H9 (cell line): ENCODE measurements around the gene KRT12. TPM values are rescaled to one million over a fixed set of nuclear protein-coding genes. Genes with fewer than 3 reads are reported as not detected.

Source experiments
- DNase-seq: peaks from one replicate; pipeline ENCODE4 v3.0.0-alpha.2; 2017
- H2AFZ ChIP-seq: one replicate; pipeline ENCODE4 v1.6.1; 2013; ENCODE audit warnings: mild to moderate bottlenecking, low read length, control low read depth, moderate library complexity
- H2AK5ac ChIP-seq: 2 replicates; pipeline ENCODE4 v1.6.1; 2013; ENCODE audit warnings: low read length, control low read depth, mixed read lengths; ENCODE audit not compliant: insufficient read length
- H2BK120ac ChIP-seq: one replicate; pipeline ENCODE4 v1.6.1; 2013; ENCODE audit warnings: low read depth, mild to moderate bottlenecking, low read length, control low read depth, inconsistent platforms; ENCODE audit not compliant: poor library complexity, severe bottlenecking
- H2BK12ac ChIP-seq: 2 replicates; pipeline ENCODE4 v1.6.1; 2013; ENCODE audit warnings: low read length, control low read depth, mixed read lengths, low read depth; ENCODE audit not compliant: insufficient read length
- H2BK15ac ChIP-seq: 2 replicates; pipeline ENCODE4 v1.6.1; 2013; ENCODE audit warnings: low read depth, low read length, control low read depth
- H2BK20ac ChIP-seq: one replicate; pipeline ENCODE4 v1.6.1; 2013; ENCODE audit warnings: low read depth, mild to moderate bottlenecking, low read length, control low read depth, inconsistent platforms; ENCODE audit not compliant: poor library complexity, severe bottlenecking
- H2BK5ac ChIP-seq: 2 replicates; pipeline ENCODE4 v1.6.1; 2013; ENCODE audit warnings: low read length, control low read depth, mixed read lengths; ENCODE audit not compliant: insufficient read length
- H3K14ac ChIP-seq: 2 replicates; pipeline ENCODE4 v1.6.1; 2013; ENCODE audit warnings: low read length, control low read depth; ENCODE audit not compliant: insufficient read depth
- H3K18ac ChIP-seq: 2 replicates; pipeline ENCODE4 v1.6.1; 2013; ENCODE audit warnings: low read depth, mild to moderate bottlenecking, mixed read lengths, low read length, control low read depth; ENCODE audit not compliant: insufficient read length
- H3K23ac ChIP-seq: 2 replicates; pipeline ENCODE4 v1.6.1; 2013; ENCODE audit warnings: low read length, control low read depth, mixed read lengths, low read depth; ENCODE audit not compliant: insufficient read length
- H3K23me2 ChIP-seq: 2 replicates; pipeline ENCODE4 v1.6.1; 2013; ENCODE audit warnings: low read depth, mild to moderate bottlenecking, mixed read lengths, low read length, control low read depth; ENCODE audit not compliant: insufficient read length, poor library complexity, severe bottlenecking
- H3K27ac ChIP-seq: 2 replicates; pipeline ENCODE4 v1.5.1; 2013; ENCODE audit warnings: low read length, control low read depth, mixed read lengths, low read depth; ENCODE audit not compliant: insufficient read length
- H3K27me3 ChIP-seq: 2 replicates; pipeline ENCODE4 v1.6.1; 2013; ENCODE audit warnings: low read length, control low read depth, inconsistent platforms; ENCODE audit not compliant: insufficient read depth
- H3K4ac ChIP-seq: 2 replicates; pipeline ENCODE4 v1.6.1; 2013; ENCODE audit warnings: low read depth, mild to moderate bottlenecking, control low read depth, inconsistent platforms, low read length, moderate library complexity
- H3K4me1 ChIP-seq: 2 replicates; pipeline ENCODE4 v1.6.1; 2013; ENCODE audit warnings: low read length, control low read depth, inconsistent platforms; ENCODE audit not compliant: insufficient read depth
- H3K4me2 ChIP-seq: 2 replicates; pipeline ENCODE4 v1.6.1; 2013; ENCODE audit warnings: low read length, control low read depth, mixed read lengths; ENCODE audit not compliant: insufficient read length, insufficient read depth
- H3K56ac ChIP-seq: 2 replicates; pipeline ENCODE4 v1.6.1; 2013; ENCODE audit warnings: low read depth, mild to moderate bottlenecking, mixed read lengths, low read length, control low read depth; ENCODE audit not compliant: insufficient read length
- H3K79me1 ChIP-seq: 2 replicates; pipeline ENCODE4 v1.6.1; 2013; ENCODE audit warnings: low read depth, mild to moderate bottlenecking, moderate library complexity, low read length, control low read depth, inconsistent platforms; ENCODE audit not compliant: insufficient read depth, poor library complexity, severe bottlenecking
- H3K79me2 ChIP-seq: 2 replicates; pipeline ENCODE4 v1.6.1; 2013; ENCODE audit warnings: low read length, control low read depth, inconsistent platforms; ENCODE audit not compliant: insufficient read depth
- H3K9ac ChIP-seq: 2 replicates; pipeline ENCODE4 v1.6.1; 2013; ENCODE audit warnings: low read length, control low read depth, mixed read lengths; ENCODE audit not compliant: insufficient read length; ENCODE audit errors: extremely low read depth
- H3K9me3 ChIP-seq: one replicate; pipeline ENCODE4 v1.6.1; 2013; ENCODE audit warnings: low read depth, low read length, inconsistent platforms; ENCODE audit not compliant: control insufficient read depth
- H3T11ph ChIP-seq: one replicate; pipeline ENCODE4 v1.6.1; 2013; ENCODE audit warnings: mild to moderate bottlenecking, low read length, control low read depth, inconsistent platforms
- H4K20me1 ChIP-seq: one replicate; pipeline ENCODE4 v1.6.1; 2013; ENCODE audit not compliant: control insufficient read depth, insufficient read length, insufficient read depth
- H4K5ac ChIP-seq: 2 replicates; pipeline ENCODE4 v1.6.1; 2013; ENCODE audit warnings: low read depth, mild to moderate bottlenecking, mixed read lengths, low read length, control low read depth; ENCODE audit not compliant: insufficient read length
- H4K8ac ChIP-seq: replicated peaks from 2 replicates; pipeline ENCODE4 v1.6.1; 2013; ENCODE audit warnings: low read length, control low read depth, mixed read lengths, low read depth; ENCODE audit not compliant: insufficient read length
- H4K91ac ChIP-seq: 2 replicates; pipeline ENCODE4 v1.6.1; 2013; ENCODE audit warnings: low read depth, mild to moderate bottlenecking, moderate library complexity, mixed read lengths, low read length, control low read depth; ENCODE audit not compliant: insufficient read length
- H3K27ac Mint-ChIP-seq, 3 experiments: 2 replicates in 2 of 3; 3 replicates in 1 of 3; pipeline ENCODE4 v1.8.0; 2020 to 2021; ENCODE audit warnings: mixed read lengths in 3 of 3, mild to moderate bottlenecking in 1 of 3, moderate library complexity in 1 of 3
- H3K27me3 Mint-ChIP-seq: 2 replicates; pipeline ENCODE4 v1.8.0; 2021; ENCODE audit warnings: low read depth, mild to moderate bottlenecking, moderate library complexity, mixed read lengths
- H3K36me3 Mint-ChIP-seq, 3 experiments: 2 replicates in 2 of 3; 3 replicates in 1 of 3; pipeline ENCODE4 v1.8.0; 2020 to 2021; ENCODE audit warnings: low read depth in 3 of 3, mixed read lengths in 3 of 3; ENCODE audit not compliant: insufficient read depth in 1 of 3
- H3K4me1 Mint-ChIP-seq, 2 experiments: 2 replicates each; pipeline ENCODE4 v1.8.0; 2020; ENCODE audit warnings: mixed read lengths in 2 of 2
- H3K4me3 Mint-ChIP-seq, 2 experiments: 2 replicates in 1 of 2; 3 replicates in 1 of 2; pipeline ENCODE4 v1.8.0; 2020 to 2021; ENCODE audit warnings: mild to moderate bottlenecking in 2 of 2, mixed read lengths in 2 of 2, moderate library complexity in 1 of 2
- H3K9me3 Mint-ChIP-seq, 2 experiments: 2 replicates in 1 of 2; 3 replicates in 1 of 2; pipeline ENCODE4 v1.8.0; 2020; ENCODE audit warnings: mild to moderate bottlenecking in 2 of 2, mixed read lengths in 2 of 2, moderate library complexity in 1 of 2
- CTCF ChIP-seq: fragments of 200-600 bp; sonication (generic); conservative IDR thresholded peaks from 3 replicates; pipeline ENCODE4 v1.8.0; 2021; ENCODE audit warnings: antibody characterized with exemption, mild to moderate bottlenecking
- WGBS: extraction: QIAGEN DNeasy Blood & Tissue Kit; methylation state at CpG from one replicate; pipeline ENCODE4 v1.1.7; 2013; ENCODE audit warnings: missing lambda C conversion rate, low lambda C conversion rate, mixed read lengths; ENCODE audit not compliant: insufficient read length; ENCODE audit errors: extremely low coverage; 5-methylcytosine and 5-hydroxymethylcytosine counted together
- total RNA-seq: library from RNA; stranded (reverse); gene quantifications from 2 replicates; pipeline ENCODE4 v1.2.1, GENCODE V29; 2021

The KRT12 gene
- total RNA-seq, 1 experiment from 2014 or later, result not detected

- Histone ChIP-seq H3K14ac (no peak overlapping the region), H3K27me3 (no peaks in the 10 kb centered on the region), H3K79me2 (no peaks in the 10 kb centered on the region), H3K23me2 (no peaks in the 10 kb centered on the region), H3K18ac (no peak overlapping the region), H2BK15ac (no peak overlapping the region), H3K9me3 (no peaks in the 10 kb centered on the region), H2BK12ac (no peak overlapping the region), H3K4me1 (no peaks in the 10 kb centered on the region), H2AK5ac (no peak overlapping the region), H3K4me2 (no peak overlapping the region), H4K91ac (no peak overlapping the region), H3K4ac (no peak overlapping the region), H3K56ac (no peak overlapping the region), H3K23ac (no peak overlapping the region), H4K20me1 (no peaks in the 10 kb centered on the region), H3K9ac (no peak overlapping the region), H2AFZ (no peak overlapping the region), H3K27ac (no peak overlapping the region), H3T11ph (no peak overlapping the region), H4K8ac (no peak overlapping the region), H2BK20ac (no peak overlapping the region), H2BK5ac (no peak overlapping the region), H4K5ac (no peak overlapping the region), H2BK120ac (no peak overlapping the region), H3K79me1 (no peaks in the 10 kb centered on the region)
- no peak overlapping the region for H3K4me3 Mint-ChIP-seq
- no CpG with 5 or more reads among the region's 2 CpGs for WGBS
- H3K9me3 Mint-ChIP-seq, result no peaks in the 10 kb centered on the region
- TF ChIP-seq CTCF, result no peak
- no peak overlapping the region for H3K27ac Mint-ChIP-seq
- no peaks in the 10 kb centered on the region for H3K36me3 Mint-ChIP-seq
- no peaks in the 10 kb centered on the region for H3K27me3 Mint-ChIP-seq
- H3K4me1 Mint-ChIP-seq, result no peaks in the 10 kb centered on the region
- no peak for DNase-seq
Observed at GRCh38 chr17:40915721-40916256, 48.8 kb upstream of the KRT12 start.
